IMR-90 (cell line): ENCODE measurements around the gene FLT4. TPM values are rescaled to one million over a fixed set of nuclear protein-coding genes. Genes with fewer than 3 reads are reported as not detected.

Experiments
- ATAC-seq: fragments of 200-7000 bp; cut with Tn5 transposase; 2 replicates; pipeline ENCODE4 v1.9.1; 2020; ENCODE audit warnings: low read depth, mild to moderate bottlenecking, moderate library complexity
- BruUV-seq: library from RNA; stranded (reverse); fragments of 400-500 nt; replicated peaks from 2 replicates; lab custom pipeline; 2021; lab: Mats Ljungman, UMichigan
- CTCF ChIA-PET: fragments of 300-600 bp; formaldehyde crosslinking; extraction: SDS; loops from one replicate; lab custom pipeline; 2021; ENCODE audit warnings: antibody characterized with exemption; lab: Yijun Ruan, JAX
- POLR2A ChIA-PET: fragments of 300-600 bp; sonication (Branson Sonifier 250); formaldehyde crosslinking; loops from one replicate; lab custom pipeline; 2022; ENCODE audit warnings: antibody characterized with exemption; ENCODE audit not compliant: unreplicated experiment; lab: Charles Lee
- DNase-seq: peaks from one replicate; pipeline ENCODE4 v3.0.0; 2013
- H2AFZ ChIP-seq: replicated peaks from 2 replicates; pipeline ENCODE3; 2013; ENCODE audit warnings: low read length, mild to moderate bottlenecking; ENCODE audit not compliant: poor library complexity
- H2AK5ac ChIP-seq: 2 replicates; pipeline ENCODE4 v1.6.1; 2013; ENCODE audit warnings: low read depth, low read length, inconsistent platforms
- H2AK9ac ChIP-seq: replicated peaks from 2 replicates; pipeline ENCODE3; 2013; ENCODE audit warnings: mild to moderate bottlenecking, low read depth, low read length, moderate library complexity; ENCODE audit not compliant: poor library complexity
- H2BK120ac ChIP-seq: 2 replicates; pipeline ENCODE4 v1.6.1; 2013; ENCODE audit warnings: low read depth, low read length, inconsistent platforms
- H2BK15ac ChIP-seq: 3 replicates; pipeline ENCODE4 v1.6.1; 2013; ENCODE audit warnings: low read depth, low read length, inconsistent platforms
- H2BK20ac ChIP-seq: 2 replicates; pipeline ENCODE4 v1.6.1; 2013; ENCODE audit warnings: low read depth, mild to moderate bottlenecking, inconsistent platforms, low read length, moderate library complexity
- H2BK5ac ChIP-seq: 2 replicates; pipeline ENCODE4 v1.6.1; 2013; ENCODE audit warnings: mild to moderate bottlenecking, low read depth, low read length, inconsistent platforms; ENCODE audit not compliant: poor library complexity, severe bottlenecking
- H3K14ac ChIP-seq: replicated peaks from 2 replicates; pipeline ENCODE4 v1.6.1; 2013; ENCODE audit warnings: low read depth, low read length, inconsistent platforms
- H3K18ac ChIP-seq: 2 replicates; pipeline ENCODE4 v1.6.1; 2013; ENCODE audit warnings: low read depth, low read length, control low read depth
- H3K23ac ChIP-seq: 2 replicates; pipeline ENCODE4 v1.6.1; 2013; ENCODE audit warnings: low read depth, low read length, inconsistent platforms
- H3K27ac ChIP-seq: 2 replicates; pipeline ENCODE4 v1.5.1; 2013; ENCODE audit warnings: mild to moderate bottlenecking, control low read depth, low read length; ENCODE audit not compliant: insufficient read depth
- H3K27me3 ChIP-seq: 2 replicates; pipeline ENCODE4 v1.6.1; 2013; ENCODE audit warnings: low read length; ENCODE audit not compliant: control insufficient read depth, insufficient read depth
- H3K36me3 ChIP-seq: 2 replicates; pipeline ENCODE4 v1.6.1; 2013; ENCODE audit warnings: low read length, mixed read lengths; ENCODE audit not compliant: control insufficient read depth, insufficient read depth
- H3K4ac ChIP-seq: 2 replicates; pipeline ENCODE4 v1.6.1; 2013; ENCODE audit warnings: low read depth, low read length, inconsistent platforms
- H3K4me1 ChIP-seq: 2 replicates; pipeline ENCODE4 v1.6.1; 2013; ENCODE audit warnings: low read length, mixed read lengths; ENCODE audit not compliant: control insufficient read depth, insufficient read depth
- H3K4me2 ChIP-seq: 2 replicates; pipeline ENCODE4 v1.6.1; 2013; ENCODE audit warnings: low read depth, mild to moderate bottlenecking, control low read depth, low read length, moderate library complexity
- H3K4me3 ChIP-seq: 2 replicates; pipeline ENCODE4 v1.5.1; 2013; ENCODE audit warnings: low read depth, mild to moderate bottlenecking, control low read depth, low read length, moderate library complexity; ENCODE audit not compliant: insufficient read depth
- H3K56ac ChIP-seq: 2 replicates; pipeline ENCODE4 v1.6.1; 2013; ENCODE audit warnings: low read length, inconsistent platforms; ENCODE audit not compliant: insufficient read depth; ENCODE audit errors: extremely low read depth
- H3K79me1 ChIP-seq, 2 experiments: 2 replicates each; pipeline ENCODE4 v1.6.1; 2013; ENCODE audit warnings: low read length in 2 of 2, inconsistent platforms in 1 of 2, low read depth in 1 of 2
- H3K9ac ChIP-seq: 2 replicates; pipeline ENCODE4 v1.6.1; 2013; ENCODE audit warnings: low read depth, low read length, control low read depth
- H3K9me1 ChIP-seq: 2 replicates; pipeline ENCODE4 v1.6.1; 2013; ENCODE audit warnings: low read length, inconsistent platforms; ENCODE audit not compliant: insufficient read depth
- H3K9me3 ChIP-seq: 2 replicates; pipeline ENCODE4 v1.6.1; 2013; ENCODE audit warnings: low read length; ENCODE audit not compliant: control insufficient read depth, insufficient read depth
- H4K20me1 ChIP-seq: 2 replicates; pipeline ENCODE4 v1.6.1; 2013; ENCODE audit warnings: low read length, inconsistent platforms; ENCODE audit not compliant: insufficient read depth
- H4K5ac ChIP-seq: 2 replicates; pipeline ENCODE4 v1.6.1; 2013; ENCODE audit warnings: mild to moderate bottlenecking, low read depth, low read length, control low read depth
- H4K8ac ChIP-seq, 2 experiments: 2 replicates each; pipeline ENCODE4 v1.6.1; 2013; ENCODE audit warnings: low read depth in 2 of 2, low read length in 2 of 2, control low read depth in 1 of 2, inconsistent platforms in 1 of 2
- H4K91ac ChIP-seq: 2 replicates; pipeline ENCODE4 v1.6.1; 2013; ENCODE audit warnings: low read depth, low read length, inconsistent platforms; ENCODE audit not compliant: insufficient read depth
- FOS ChIP-seq: fragments of 150-350 bp; IDR thresholded peaks from 2 replicates; pipeline ENCODE4 v1.6.1; 2016; ENCODE audit warnings: low read depth, low read length
- MAFK ChIP-seq: IDR thresholded peaks from 2 replicates; pipeline ENCODE4 v1.6.1; 2012; ENCODE audit warnings: low read depth, low read length, improper control_type of control experiment
- MAZ ChIP-seq: IDR thresholded peaks from 2 replicates; pipeline ENCODE4 v1.6.1; 2012; ENCODE audit warnings: low read depth, mild to moderate bottlenecking, low read length, improper control_type of control experiment, moderate library complexity, borderline replicate concordance
- MXI1 ChIP-seq: IDR thresholded peaks from 2 replicates; pipeline ENCODE4 v1.6.1; 2012; ENCODE audit warnings: low read depth, mild to moderate bottlenecking, low read length, moderate library complexity, borderline replicate concordance
- RAD21 ChIP-seq: IDR thresholded peaks from 2 replicates; pipeline ENCODE4 v1.6.1; 2012; ENCODE audit warnings: low read length, improper control_type of control experiment
- SMC3 ChIP-seq: fragments of 150-350 bp; IDR thresholded peaks from 2 replicates; pipeline ENCODE4 v1.6.1; 2016; ENCODE audit warnings: low read depth, mild to moderate bottlenecking, antibody characterized with exemption, low read length, moderate library complexity
- WGBS, 2 experiments: methylation state at CpG; one replicate each; pipeline versions ENCODE4 v1.1.5 to v1.1.7; 2013; ENCODE audit warnings: missing lambda C conversion rate in 2 of 2; ENCODE audit not compliant: insufficient read length in 1 of 2; ENCODE audit errors: extremely low coverage in 2 of 2; 5-methylcytosine and 5-hydroxymethylcytosine counted together
- dilution Hi-C: fragments of 300-500 bp; cut with HindIII; formaldehyde crosslinking; loops from one replicate; pipeline ENCODE4 v1.14.3; 2018; ENCODE audit warnings: low sequenced_read_pairs; ENCODE audit not compliant: unreplicated experiment
- in situ Hi-C: fragments of 300-500 bp; cut with MboI; formaldehyde crosslinking; loops from 3 replicates; pipeline ENCODE4 v1.14.3; 2019; ENCODE audit warnings: low sequenced_read_pairs, inconsistent platforms, mixed read lengths
- intact Hi-C: fragments of 100-400 bp; cut with micrococcal nuclease; formaldehyde crosslinking; loops from 2 replicates; pipeline ENCODE4 v1.10.0; 2022
- polyA plus RNA-seq, 3 experiments: library from polyadenylated mRNA; depleted of rRNA; stranded (reverse); fragments of >200 nt; gene quantifications; 2 replicates each; pipeline ENCODE4 v1.2.3, GENCODE V29; 2012; ENCODE audit warnings: low replicate concordance in 1 of 3
- total RNA-seq: library from RNA; depleted of rRNA; stranded (reverse); fragments of >200 nt; gene quantifications from 2 replicates; pipeline ENCODE4 v1.2.3, GENCODE V29; 2012
- TF ChIP-seq, protein P1 (sequence below): conservative IDR thresholded peaks from 2 replicates; pipeline ENCODE4 v1.5.1; 2012; ENCODE audit warnings: mild to moderate bottlenecking, low read depth, low read length, improper control_type of control experiment
- TF ChIP-seq, protein P2 (sequence below): fragments of 150-350 bp; IDR thresholded peaks from 2 replicates; pipeline ENCODE4 v1.6.1; 2017; ENCODE audit warnings: mild to moderate bottlenecking, antibody characterized with exemption, low read length, low read depth
- TF ChIP-seq, protein P3 (sequence below): fragments of 150-350 bp; IDR thresholded peaks from 2 replicates; pipeline ENCODE4 v1.6.1; 2016; ENCODE audit warnings: low read depth, mild to moderate bottlenecking, low read length, moderate library complexity, borderline replicate concordance

The FLT4 gene
- total and polyA plus RNA-seq, 2 of the 4 experiments (the other 2 are of a cell fraction): under 0.01 to 0.07 TPM

DNA sequence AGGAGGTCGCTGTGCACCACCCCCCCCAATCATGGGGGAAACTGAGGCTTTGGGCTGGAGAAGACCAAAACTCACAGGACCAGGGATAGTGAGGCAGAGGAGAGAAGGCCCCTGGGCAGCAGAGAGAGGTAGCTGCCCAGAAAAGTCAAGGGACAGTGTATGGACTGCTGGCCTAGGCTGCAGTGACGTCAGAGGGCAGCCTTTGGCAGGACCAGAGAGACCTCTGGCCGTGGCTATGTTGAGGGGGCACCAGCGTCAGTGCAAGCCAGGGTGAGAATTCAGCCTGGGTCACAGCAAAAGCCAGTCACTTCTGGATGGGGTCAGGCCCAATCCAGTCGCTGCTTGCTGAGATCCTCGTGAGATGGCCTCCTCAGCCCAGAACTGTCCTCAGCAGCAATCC lies 26.5 kb downstream of the FLT4 start:
- no peaks in the 10 kb centered on the region for H3K9me1 ChIP-seq
- no peak overlapping the region for H3K14ac ChIP-seq
- TF ChIP-seq MAFK (no peak), RAD21 (no peak), MAZ (no peak), MXI1 (no peak), SMC3 (no peak), FOS (no peak)
- TF ChIP-seq, protein P1, sequence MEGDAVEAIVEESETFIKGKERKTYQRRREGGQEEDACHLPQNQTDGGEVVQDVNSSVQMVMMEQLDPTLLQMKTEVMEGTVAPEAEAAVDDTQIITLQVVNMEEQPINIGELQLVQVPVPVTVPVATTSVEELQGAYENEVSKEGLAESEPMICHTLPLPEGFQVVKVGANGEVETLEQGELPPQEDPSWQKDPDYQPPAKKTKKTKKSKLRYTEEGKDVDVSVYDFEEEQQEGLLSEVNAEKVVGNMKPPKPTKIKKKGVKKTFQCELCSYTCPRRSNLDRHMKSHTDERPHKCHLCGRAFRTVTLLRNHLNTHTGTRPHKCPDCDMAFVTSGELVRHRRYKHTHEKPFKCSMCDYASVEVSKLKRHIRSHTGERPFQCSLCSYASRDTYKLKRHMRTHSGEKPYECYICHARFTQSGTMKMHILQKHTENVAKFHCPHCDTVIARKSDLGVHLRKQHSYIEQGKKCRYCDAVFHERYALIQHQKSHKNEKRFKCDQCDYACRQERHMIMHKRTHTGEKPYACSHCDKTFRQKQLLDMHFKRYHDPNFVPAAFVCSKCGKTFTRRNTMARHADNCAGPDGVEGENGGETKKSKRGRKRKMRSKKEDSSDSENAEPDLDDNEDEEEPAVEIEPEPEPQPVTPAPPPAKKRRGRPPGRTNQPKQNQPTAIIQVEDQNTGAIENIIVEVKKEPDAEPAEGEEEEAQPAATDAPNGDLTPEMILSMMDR: no peak
- TF ChIP-seq, protein P2, sequence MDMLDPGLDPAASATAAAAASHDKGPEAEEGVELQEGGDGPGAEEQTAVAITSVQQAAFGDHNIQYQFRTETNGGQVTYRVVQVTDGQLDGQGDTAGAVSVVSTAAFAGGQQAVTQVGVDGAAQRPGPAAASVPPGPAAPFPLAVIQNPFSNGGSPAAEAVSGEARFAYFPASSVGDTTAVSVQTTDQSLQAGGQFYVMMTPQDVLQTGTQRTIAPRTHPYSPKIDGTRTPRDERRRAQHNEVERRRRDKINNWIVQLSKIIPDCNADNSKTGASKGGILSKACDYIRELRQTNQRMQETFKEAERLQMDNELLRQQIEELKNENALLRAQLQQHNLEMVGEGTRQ: no peak
- TF ChIP-seq, protein P3, sequence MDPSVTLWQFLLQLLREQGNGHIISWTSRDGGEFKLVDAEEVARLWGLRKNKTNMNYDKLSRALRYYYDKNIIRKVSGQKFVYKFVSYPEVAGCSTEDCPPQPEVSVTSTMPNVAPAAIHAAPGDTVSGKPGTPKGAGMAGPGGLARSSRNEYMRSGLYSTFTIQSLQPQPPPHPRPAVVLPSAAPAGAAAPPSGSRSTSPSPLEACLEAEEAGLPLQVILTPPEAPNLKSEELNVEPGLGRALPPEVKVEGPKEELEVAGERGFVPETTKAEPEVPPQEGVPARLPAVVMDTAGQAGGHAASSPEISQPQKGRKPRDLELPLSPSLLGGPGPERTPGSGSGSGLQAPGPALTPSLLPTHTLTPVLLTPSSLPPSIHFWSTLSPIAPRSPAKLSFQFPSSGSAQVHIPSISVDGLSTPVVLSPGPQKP: no peak
- H4K20me1 ChIP-seq: no peaks in the 10 kb centered on the region; the same call in 1 of the 2 replicates
- no TSS peak for BruUV-seq
- H3K56ac ChIP-seq: no peak overlapping the region
- H3K4ac ChIP-seq: no peak overlapping the region
- no peak overlapping the region for H2AFZ ChIP-seq
- no peak overlapping the region for H2BK20ac ChIP-seq
- no peak overlapping the region for H4K8ac ChIP-seq
- ChIA-PET CTCF (no interaction called here), POLR2A (no interaction called here)
- H2BK120ac ChIP-seq: no peak overlapping the region
- no peak overlapping the region for H3K23ac ChIP-seq
- no peak overlapping the region for H2AK9ac ChIP-seq
- intact Hi-C loops: no loop called here
- H3K79me1 ChIP-seq: no peaks in the 10 kb centered on the region
- H4K91ac ChIP-seq: no peak overlapping the region
- dilution Hi-C loops: no loop called here
- no peak overlapping the region for H3K18ac ChIP-seq
- DNase-seq (no peak), ATAC-seq (no peak)
- WGBS, 2 experiments: 79% methylated on average over 2 of the region's 6 CpGs; no CpG with 5 or more reads in 1 of the 2 experiments
- no peaks in the 10 kb centered on the region for H3K36me3 ChIP-seq
- H2AK5ac ChIP-seq: no peak overlapping the region
- H3K4me1 ChIP-seq: no peaks in the 10 kb centered on the region
- no peak overlapping the region for H4K5ac ChIP-seq
- in situ Hi-C loops: no loop called here
- no peak overlapping the region for H3K9ac ChIP-seq
- H3K4me3 ChIP-seq: no peak overlapping the region
- no peak overlapping the region for H2BK15ac ChIP-seq
- H3K4me2 ChIP-seq: no peak overlapping the region
- H3K27ac ChIP-seq: no peak overlapping the region
- H3K27me3 ChIP-seq: peaks cover 7% of the 10 kb centered on the region; the same call in 1 of the 2 replicates
- no peaks in the 10 kb centered on the region for H3K9me3 ChIP-seq
- no peak overlapping the region for H2BK5ac ChIP-seq
